K562 (cell line): ENCODE measurements around the gene HOATZ.

Source experiments
- EZH2 ChIP-seq: IDR thresholded peaks from 2 replicates; pipeline ENCODE4 v1.6.1; 2012; ENCODE audit warnings: low read depth, mild to moderate bottlenecking, inconsistent platforms, low read length, borderline replicate concordance
- FOXM1 ChIP-seq, 2 experiments: fragments of 450-650 bp in 1 of 2; sonication (generic) in 1 of 2; formaldehyde crosslinking in 1 of 2; IDR thresholded peaks; 2 replicates each; pipeline versions ENCODE4 v1.6.1 to v1.9.0; 2017 to 2022; ENCODE audit warnings: low read depth in 2 of 2, mild to moderate bottlenecking in 2 of 2, missing genetic modification reagents in 1 of 2, moderate library complexity in 1 of 2
- HNRNPUL1 ChIP-seq: fragments of 200-400 bp; formaldehyde crosslinking; IDR thresholded peaks from 2 replicates; pipeline ENCODE4 v1.6.1; 2017; ENCODE audit warnings: low read length
- HSF4 ChIP-seq: fragments of 250-450 bp; sonication (Bioruptor Pico); IDR thresholded peaks from 2 replicates; pipeline ENCODE4 v2.1.2; 2022; ENCODE audit warnings: mild to moderate bottlenecking, moderate library complexity, borderline replicate concordance
- POLR2A ChIP-seq: fragments of 450-650 bp; conservative IDR thresholded peaks from 2 replicates; pipeline ENCODE4 v1.6.1; 2016
- RBM25 ChIP-seq: fragments of 200-400 bp; formaldehyde crosslinking; IDR thresholded peaks from 2 replicates; pipeline ENCODE4 v1.6.1; 2018; ENCODE audit warnings: low read length, low read depth, moderate library complexity; ENCODE audit not compliant: severe bottlenecking
- TAF1 ChIP-seq: IDR thresholded peaks from 2 replicates; pipeline ENCODE4 v1.6.1; 2011; ENCODE audit warnings: mild to moderate bottlenecking, low read length, moderate library complexity; ENCODE audit not compliant: insufficient read depth, control insufficient read depth, severe bottlenecking; ENCODE audit errors: extremely low read depth
- TEAD4 ChIP-seq, 2 experiments: sonication (generic) in 1 of 2; formaldehyde crosslinking in 1 of 2; IDR thresholded peaks; 2 replicates each; pipeline versions ENCODE4 v1.6.1 to v1.8.0; 2012 to 2022; ENCODE audit warnings: borderline replicate concordance in 1 of 2, inconsistent platforms in 1 of 2, low read length in 1 of 2, mild to moderate bottlenecking in 1 of 2, missing genetic modification reagents in 1 of 2
- YY1 ChIP-seq, 3 experiments: IDR thresholded peaks; 2 replicates each; pipeline ENCODE4 v1.6.1; 2011; ENCODE audit warnings: low read length in 2 of 3, mild to moderate bottlenecking in 2 of 3, moderate library complexity in 2 of 3, borderline replicate concordance in 1 of 3, control low read depth in 1 of 3, low read depth in 1 of 3; ENCODE audit not compliant: insufficient read depth in 3 of 3, insufficient replicate concordance in 2 of 3, control insufficient read depth in 1 of 3, insufficient read length in 1 of 3; ENCODE audit errors: extremely low read depth in 1 of 3
- ZZZ3 ChIP-seq: fragments of 450-650 bp; IDR thresholded peaks from 2 replicates; pipeline ENCODE4 v1.6.1; 2016; ENCODE audit warnings: antibody characterized with exemption, mild to moderate bottlenecking, moderate library complexity
- TF ChIP-seq, protein P1 (sequence below), 2 experiments: IDR thresholded peaks in 1 of 2; conservative IDR thresholded peaks in 1 of 2; 2 replicates each; pipeline ENCODE4 v1.6.1; 2016; ENCODE audit warnings: low read depth in 2 of 2, mild to moderate bottlenecking in 1 of 2, missing compliant biosample characterization in 1 of 2, missing genetic modification characterization in 1 of 2, moderate library complexity in 1 of 2
- TF ChIP-seq, protein P2 (sequence below): fragments of 450-650 bp; conservative IDR thresholded peaks from 2 replicates; pipeline ENCODE4 v1.6.1; 2016; ENCODE audit warnings: missing genetic modification characterization, low read depth, mild to moderate bottlenecking, missing compliant biosample characterization, moderate library complexity
- TF ChIP-seq, protein P3 (sequence below): sonication (generic); formaldehyde crosslinking; IDR thresholded peaks from 2 replicates; pipeline ENCODE4 v1.5.0; 2020; ENCODE audit warnings: missing genetic modification reagents

DNA sequence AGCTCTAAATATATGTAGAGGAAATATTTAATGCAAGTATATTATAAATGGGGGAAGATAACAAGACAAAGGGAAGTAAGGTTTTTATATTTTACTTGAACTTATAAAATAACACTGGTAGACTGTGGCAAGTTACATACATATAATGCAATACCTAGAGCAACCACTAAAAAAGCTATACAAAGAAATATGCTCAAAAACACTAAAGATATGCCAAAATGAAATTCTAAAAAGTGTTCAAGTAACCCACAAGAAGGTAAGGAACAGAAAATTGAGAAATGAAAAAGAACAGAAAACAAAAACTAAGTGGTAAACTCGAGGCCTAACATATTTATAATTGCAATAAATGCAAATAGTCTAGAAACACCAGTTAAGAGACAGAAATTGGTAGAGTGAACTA is 34.9 kb upstream of the HOATZ start:
- TF ChIP-seq HSF4 (CRISPR knock-in tag): no peak
- TF ChIP-seq, protein P1, sequence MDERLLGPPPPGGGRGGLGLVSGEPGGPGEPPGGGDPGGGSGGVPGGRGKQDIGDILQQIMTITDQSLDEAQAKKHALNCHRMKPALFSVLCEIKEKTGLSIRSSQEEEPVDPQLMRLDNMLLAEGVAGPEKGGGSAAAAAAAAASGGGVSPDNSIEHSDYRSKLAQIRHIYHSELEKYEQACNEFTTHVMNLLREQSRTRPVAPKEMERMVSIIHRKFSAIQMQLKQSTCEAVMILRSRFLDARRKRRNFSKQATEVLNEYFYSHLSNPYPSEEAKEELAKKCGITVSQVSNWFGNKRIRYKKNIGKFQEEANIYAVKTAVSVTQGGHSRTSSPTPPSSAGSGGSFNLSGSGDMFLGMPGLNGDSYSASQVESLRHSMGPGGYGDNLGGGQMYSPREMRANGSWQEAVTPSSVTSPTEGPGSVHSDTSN (CRISPR knock-in tag; IDR thresholded peaks at IDR 0.05; ENCODE audit: low read depth): no peak
- TF ChIP-seq, protein P1 (tag; conservative IDR thresholded peaks at IDR 0.05; ENCODE audit: low read depth): no peak
- no peak for TF ChIP-seq ZZZ3
- no peak for TF ChIP-seq EZH2
- TF ChIP-seq TAF1: no peak
- TF ChIP-seq, protein P2, sequence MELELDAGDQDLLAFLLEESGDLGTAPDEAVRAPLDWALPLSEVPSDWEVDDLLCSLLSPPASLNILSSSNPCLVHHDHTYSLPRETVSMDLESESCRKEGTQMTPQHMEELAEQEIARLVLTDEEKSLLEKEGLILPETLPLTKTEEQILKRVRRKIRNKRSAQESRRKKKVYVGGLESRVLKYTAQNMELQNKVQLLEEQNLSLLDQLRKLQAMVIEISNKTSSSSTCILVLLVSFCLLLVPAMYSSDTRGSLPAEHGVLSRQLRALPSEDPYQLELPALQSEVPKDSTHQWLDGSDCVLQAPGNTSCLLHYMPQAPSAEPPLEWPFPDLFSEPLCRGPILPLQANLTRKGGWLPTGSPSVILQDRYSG (tag): no peak
- TF ChIP-seq RBM25: no peak
- TF ChIP-seq FOXM1 (IDR thresholded peaks at IDR 0.05; ENCODE audit: low read depth): no peak
- no peak for TF ChIP-seq FOXM1 (CRISPR knock-in tag; IDR thresholded peaks at IDR 0.05; ENCODE audit: low read depth)
- no peak for TF ChIP-seq HNRNPUL1
- no peak for TF ChIP-seq YY1 (IDR thresholded peaks at IDR 0.05; ENCODE audit: borderline replicate concordance in 1 of 3, control insufficient read depth in 1 of 3, extremely low read depth in 1 of 3, insufficient read depth in 3 of 3, insufficient read length in 1 of 3, insufficient replicate concordance in 2 of 3, low read depth in 1 of 3, low read length in 2 of 3)
- no peak for TF ChIP-seq TEAD4 (IDR thresholded peaks at IDR 0.05; ENCODE audit: low read length)
- no peak for TF ChIP-seq TEAD4 (CRISPR knock-in tag; IDR thresholded peaks at IDR 0.05; ENCODE audit: borderline replicate concordance)
- TF ChIP-seq, protein P3, sequence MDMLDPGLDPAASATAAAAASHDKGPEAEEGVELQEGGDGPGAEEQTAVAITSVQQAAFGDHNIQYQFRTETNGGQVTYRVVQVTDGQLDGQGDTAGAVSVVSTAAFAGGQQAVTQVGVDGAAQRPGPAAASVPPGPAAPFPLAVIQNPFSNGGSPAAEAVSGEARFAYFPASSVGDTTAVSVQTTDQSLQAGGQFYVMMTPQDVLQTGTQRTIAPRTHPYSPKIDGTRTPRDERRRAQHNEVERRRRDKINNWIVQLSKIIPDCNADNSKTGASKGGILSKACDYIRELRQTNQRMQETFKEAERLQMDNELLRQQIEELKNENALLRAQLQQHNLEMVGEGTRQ (CRISPR knock-in tag): no peak
- no peak for TF ChIP-seq POLR2A
